Measurements from ENCODE around the gene MBOAT1.
"Not testable (repeated sequence)": the region's sequence is repeated elsewhere in the genome, so short reads cannot be mapped to it uniquely, and the experiment has no call there.

The MBOAT1 gene

DNA sequence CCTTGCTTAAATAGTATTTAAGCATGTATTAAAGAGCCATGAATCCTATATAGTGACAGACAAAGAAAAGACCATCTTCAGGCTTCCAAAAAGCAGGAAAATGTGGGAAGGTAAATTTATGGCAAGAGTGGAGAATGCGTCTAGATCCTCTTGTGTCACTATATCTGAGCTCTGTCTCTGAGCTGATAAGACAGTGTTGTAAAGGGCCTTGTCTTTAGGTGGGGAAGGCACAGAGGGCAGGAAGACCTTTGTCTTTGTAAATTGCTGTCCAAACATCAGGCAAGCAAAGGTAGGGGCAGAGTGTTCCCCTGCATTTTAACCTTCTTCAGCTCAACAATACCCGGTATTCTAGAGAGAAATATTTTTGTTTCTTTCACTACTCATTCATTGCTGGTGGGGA, 33.9 kb upstream of the MBOAT1 start:
- no peak for TF ChIP-seq POLR2AphosphoS5 (IDR thresholded peaks at IDR 0.05; ENCODE audit: low read depth, low read length)
- no peak for TF ChIP-seq POU2F2 (IDR thresholded peaks at IDR 0.05; ENCODE audit: low read depth, low read length)
- no peak for TF ChIP-seq SPI1 (IDR thresholded peaks at IDR 0.05; ENCODE audit: low read depth, low read length)
- no peak for TF ChIP-seq TAF1 (IDR thresholded peaks at IDR 0.05; ENCODE audit: low read depth, low read length)
- no peak for TF ChIP-seq PAX5 (IDR thresholded peaks at IDR 0.05; ENCODE audit: insufficient read depth, low read length, severe bottlenecking)
- no peak for TF ChIP-seq POLR2A (IDR thresholded peaks at IDR 0.05; ENCODE audit: low read depth, low read length)
- FAIRE-seq, result no peak
- no peak for DNase-seq (ENCODE audit: insufficient read length, low spot score)

DNA sequence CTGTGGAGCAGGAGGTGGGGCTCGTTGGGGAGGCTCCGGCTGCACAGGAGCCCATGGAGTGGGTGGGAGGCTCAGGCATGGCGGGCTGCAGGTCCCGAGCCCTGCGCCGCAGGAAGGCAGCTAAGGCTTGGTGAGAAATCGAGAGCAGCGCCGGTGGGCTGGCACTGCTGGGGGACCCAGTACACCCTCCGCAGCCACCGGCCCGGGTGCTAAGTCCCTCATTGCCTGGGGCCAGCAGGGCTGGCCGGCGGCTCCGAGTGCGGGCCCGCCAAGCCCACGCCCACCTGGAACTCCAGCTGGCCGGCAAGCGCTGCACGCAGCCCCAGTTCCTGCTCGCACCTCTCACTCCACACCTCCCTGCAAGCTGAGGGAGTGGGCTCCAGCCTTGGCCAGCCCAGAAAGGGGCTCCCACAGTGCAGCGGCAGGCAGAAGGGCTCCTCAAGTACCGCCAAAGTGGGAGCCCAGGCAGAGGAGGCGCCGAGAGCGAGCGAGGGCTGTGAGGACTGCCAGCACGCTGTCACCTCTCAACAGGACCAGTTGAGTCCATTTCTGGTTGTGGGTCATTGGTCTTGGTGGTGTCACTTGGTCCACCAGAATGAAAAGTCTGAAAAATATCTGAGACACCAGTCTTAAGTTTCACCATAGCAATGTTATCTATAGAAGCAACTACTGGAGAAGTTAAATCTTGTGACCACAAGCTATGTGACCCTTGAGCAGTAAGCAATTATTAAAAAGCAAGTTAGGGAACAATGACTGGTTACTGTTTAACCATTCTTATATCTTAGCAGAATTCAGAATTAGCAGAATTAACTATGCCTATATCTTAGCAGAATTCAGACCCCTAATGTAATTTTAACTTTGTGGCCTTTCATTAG, 32.8 kb upstream of the MBOAT1 start:
- DNase-seq (ENCODE audit: insufficient read length, low spot score); FAIRE-seq: not testable (repeated sequence)

DNA sequence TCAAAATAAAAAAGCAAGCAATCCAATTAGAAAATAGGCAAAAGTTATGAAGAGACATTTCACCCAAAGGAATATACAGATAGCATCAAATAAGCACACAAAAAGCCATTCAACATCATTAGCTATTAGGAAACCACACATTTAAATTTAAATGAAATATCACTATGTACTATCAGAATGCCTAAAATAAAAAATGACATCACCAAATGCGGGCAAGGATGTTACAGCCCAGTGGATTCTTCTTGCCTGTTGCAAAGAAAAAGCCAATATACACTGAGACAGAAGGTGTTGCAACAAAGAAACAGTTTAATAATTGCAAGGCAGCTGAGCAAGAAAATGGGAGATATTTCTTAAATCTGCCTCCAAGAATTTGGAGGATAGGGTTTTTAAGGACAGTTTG, 31.0 kb upstream of the MBOAT1 start:
- no peak for DNase-seq (ENCODE audit: insufficient read length, low spot score)
- TF ChIP-seq PAX5 (IDR thresholded peaks at IDR 0.05; ENCODE audit: insufficient read depth, low read length, severe bottlenecking) (no peak), POLR2A (IDR thresholded peaks at IDR 0.05; ENCODE audit: low read depth, low read length) (no peak), TAF1 (IDR thresholded peaks at IDR 0.05; ENCODE audit: low read depth, low read length) (no peak), POLR2AphosphoS5 (IDR thresholded peaks at IDR 0.05; ENCODE audit: low read depth, low read length) (no peak), POU2F2 (IDR thresholded peaks at IDR 0.05; ENCODE audit: low read depth, low read length) (no peak), SPI1 (IDR thresholded peaks at IDR 0.05; ENCODE audit: low read depth, low read length) (no peak)
- FAIRE-seq, result no peak

DNA sequence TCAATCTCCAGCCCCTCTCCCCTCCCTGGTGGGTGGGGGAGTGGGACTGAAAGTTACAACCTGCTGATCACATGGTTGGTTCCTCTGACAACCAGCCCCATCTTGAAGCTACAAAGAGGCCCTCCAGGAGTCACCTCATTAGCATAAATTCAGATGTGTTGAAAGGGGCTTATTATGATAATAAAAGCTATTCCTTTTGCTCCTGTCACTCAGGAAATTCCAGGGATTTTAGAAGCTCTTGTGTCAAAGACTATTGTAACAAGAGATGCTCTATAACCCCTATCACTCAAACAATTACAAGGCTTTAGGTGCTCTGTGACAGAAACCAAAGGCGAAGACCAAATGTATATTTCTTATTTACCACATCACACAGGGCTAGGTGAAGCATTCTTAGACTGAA, 30.1 kb upstream of the MBOAT1 start:
- FAIRE-seq, result no peak
- TF ChIP-seq SPI1 (IDR thresholded peaks at IDR 0.05; ENCODE audit: low read depth, low read length), result no peak
- TF ChIP-seq TAF1 (IDR thresholded peaks at IDR 0.05; ENCODE audit: low read depth, low read length), result no peak
- no peak for TF ChIP-seq POLR2A (IDR thresholded peaks at IDR 0.05; ENCODE audit: low read depth, low read length)

DNA sequence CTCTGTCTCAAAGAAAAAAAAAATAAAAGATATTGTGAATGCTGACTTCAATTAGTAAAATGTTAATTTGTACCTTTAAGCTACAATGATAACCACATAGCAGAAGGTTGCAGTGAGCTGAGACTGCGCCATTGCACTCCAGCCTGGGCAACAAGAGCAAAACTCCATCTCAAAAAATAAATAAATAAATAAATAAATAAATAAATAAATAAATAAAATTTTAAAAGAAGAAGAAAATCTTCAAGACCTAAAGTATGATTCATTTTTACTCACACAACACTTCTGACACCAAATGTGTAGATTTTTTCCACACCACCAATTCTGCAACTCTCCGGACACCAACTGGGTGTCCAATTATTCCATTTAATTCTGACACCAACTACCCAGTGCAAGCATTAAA, 28.8 kb upstream of the MBOAT1 start:
- TF ChIP-seq POLR2A (IDR thresholded peaks at IDR 0.05; ENCODE audit: low read depth, low read length) (no peak), POU2F2 (IDR thresholded peaks at IDR 0.05; ENCODE audit: low read depth, low read length) (no peak)
- FAIRE-seq, result no peak
- no peak for DNase-seq (ENCODE audit: insufficient read length, low spot score)

More for the DNA sequence above, 30.1 kb upstream of the MBOAT1 start:
- no peak for DNase-seq (ENCODE audit: insufficient read length, low spot score)

DNA sequence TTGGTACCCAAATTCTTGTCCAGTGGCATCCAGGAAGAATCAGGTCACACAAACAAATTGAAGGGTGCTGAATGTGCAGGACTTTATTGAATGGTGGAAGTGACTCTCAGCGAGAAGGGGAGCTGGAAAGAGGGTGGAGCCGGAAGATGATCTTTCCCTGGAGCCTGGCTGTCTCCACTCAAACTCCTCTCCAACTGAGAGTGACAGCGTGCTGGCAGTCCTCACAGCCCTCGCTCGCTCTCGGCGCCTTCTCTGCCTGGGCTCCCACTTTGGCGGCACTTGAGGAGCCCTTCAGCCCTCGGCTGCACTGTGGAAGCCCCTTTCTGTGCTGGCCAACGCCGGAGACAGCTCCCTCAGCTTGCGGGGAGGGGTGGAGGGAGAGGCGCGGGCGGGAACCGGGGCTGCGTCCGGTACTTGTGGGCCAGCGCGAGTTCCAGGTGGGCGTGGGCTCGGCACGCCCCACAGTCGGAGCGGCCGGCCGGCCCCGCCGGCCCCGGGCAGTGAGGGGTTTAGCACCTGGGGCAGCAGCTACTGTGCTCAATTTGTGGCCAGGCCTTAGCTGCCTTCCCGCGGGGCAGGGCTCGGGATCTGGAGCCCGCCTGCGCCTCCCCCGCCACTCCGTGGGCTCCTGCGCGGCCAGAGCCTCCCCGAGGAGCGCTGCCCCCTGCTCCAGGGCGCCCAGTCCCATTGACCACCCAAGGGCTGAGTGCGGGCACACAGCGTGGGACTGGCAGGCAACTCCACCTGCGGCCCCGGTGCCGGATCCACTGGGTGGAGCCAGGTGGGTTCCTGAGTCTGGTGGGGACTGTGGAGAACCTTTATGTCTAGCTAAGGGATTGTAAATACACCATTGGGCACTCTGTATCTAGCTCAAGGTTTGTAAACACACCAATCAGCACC, 26.7 kb upstream of the MBOAT1 start:
- DNase-seq (ENCODE audit: insufficient read length, low spot score), result no peak
- TF ChIP-seq PAX5 (IDR thresholded peaks at IDR 0.05; ENCODE audit: insufficient read depth, low read length, severe bottlenecking) (no peak), POLR2A (IDR thresholded peaks at IDR 0.05; ENCODE audit: low read depth, low read length) (no peak), POU2F2 (IDR thresholded peaks at IDR 0.05; ENCODE audit: low read depth, low read length) (no peak), TAF1 (IDR thresholded peaks at IDR 0.05; ENCODE audit: low read depth, low read length) (no peak), SPI1 (IDR thresholded peaks at IDR 0.05; ENCODE audit: low read depth, low read length) (no peak), POLR2AphosphoS5 (IDR thresholded peaks at IDR 0.05; ENCODE audit: low read depth, low read length) (no peak)
- FAIRE-seq, result no peak

DNA sequence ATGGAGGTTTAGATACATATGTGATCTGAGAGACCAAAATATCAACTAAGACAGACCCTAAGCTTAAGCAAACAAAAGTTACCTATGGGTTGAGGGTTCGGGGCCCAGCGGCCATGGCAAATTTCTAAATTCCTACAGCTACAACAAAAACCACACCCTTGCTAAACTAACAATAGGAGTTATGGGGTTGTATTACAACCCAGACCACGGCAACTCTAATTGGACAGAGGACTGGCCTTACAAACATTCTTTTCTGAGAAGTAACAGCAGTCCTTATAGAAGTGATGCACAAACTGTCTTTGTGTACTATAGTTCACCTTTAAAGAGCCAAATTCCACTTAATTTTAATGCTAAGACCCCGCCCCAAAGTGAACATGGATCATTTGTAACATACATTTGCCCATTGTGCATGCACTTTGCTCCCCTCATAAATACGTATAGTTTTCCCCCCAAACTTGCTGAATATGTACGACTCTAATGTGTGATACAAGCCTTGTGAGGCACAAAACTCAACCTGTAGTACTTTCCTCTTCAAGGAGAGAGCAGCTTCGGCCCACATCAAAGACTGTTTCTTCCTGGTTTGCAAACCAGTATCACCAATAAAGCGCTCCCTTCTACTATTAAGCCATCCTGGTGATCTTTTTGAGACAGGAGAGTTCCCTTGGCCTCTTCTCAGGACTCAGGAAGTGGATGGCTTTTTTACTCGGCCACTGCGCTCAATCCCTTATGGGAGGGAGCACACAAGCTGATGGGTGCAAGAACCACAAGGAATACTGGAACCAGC, 25.6 kb upstream of the MBOAT1 start:
- no peak for FAIRE-seq
- DNase-seq (ENCODE audit: insufficient read length, low spot score), result no peak
- TF ChIP-seq POLR2A (IDR thresholded peaks at IDR 0.05; ENCODE audit: low read depth, low read length), result no peak
- TF ChIP-seq PAX5 (IDR thresholded peaks at IDR 0.05; ENCODE audit: insufficient read depth, low read length, severe bottlenecking), result no peak

DNA sequence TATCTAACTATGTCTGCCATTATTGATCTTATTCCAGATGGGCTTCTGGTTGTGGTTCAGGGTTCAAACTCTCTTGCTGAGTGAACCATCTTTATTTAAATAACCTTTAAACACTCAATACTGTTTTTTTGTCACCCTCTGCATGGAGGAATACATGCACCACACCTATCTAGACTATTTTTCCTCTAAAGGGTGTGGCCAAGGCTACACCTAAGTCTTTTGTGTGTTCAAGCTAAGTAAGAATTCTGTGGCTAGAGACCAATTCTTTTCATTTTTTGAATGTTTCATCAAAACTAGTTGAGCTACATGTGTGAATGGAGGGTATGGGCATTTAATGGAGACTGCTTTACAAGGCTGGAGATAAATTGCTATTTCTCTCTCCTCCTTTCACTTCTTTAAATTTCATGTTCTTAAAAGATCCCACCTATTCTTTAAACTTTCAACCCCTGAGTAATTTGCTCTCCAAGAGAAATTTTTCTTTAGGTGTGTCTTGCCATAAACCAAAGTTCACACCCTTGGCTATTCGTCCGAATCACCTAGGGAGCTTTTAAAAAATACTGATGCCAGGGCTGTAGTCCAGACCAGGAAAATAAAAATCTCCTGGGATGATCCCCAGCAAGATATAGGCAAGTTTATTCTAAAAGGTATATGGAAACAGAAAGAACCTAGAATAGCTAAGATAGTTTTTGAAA, 24.8 kb upstream of the MBOAT1 start:
- TF ChIP-seq POLR2A (IDR thresholded peaks at IDR 0.05; ENCODE audit: low read depth, low read length), result no peak
- no peak for TF ChIP-seq SPI1 (IDR thresholded peaks at IDR 0.05; ENCODE audit: low read depth, low read length)
- TF ChIP-seq POLR2AphosphoS5 (IDR thresholded peaks at IDR 0.05; ENCODE audit: low read depth, low read length), result no peak
- no peak for TF ChIP-seq PAX5 (IDR thresholded peaks at IDR 0.05; ENCODE audit: insufficient read depth, low read length, severe bottlenecking)
- TF ChIP-seq TAF1 (IDR thresholded peaks at IDR 0.05; ENCODE audit: low read depth, low read length), result no peak
- no peak for TF ChIP-seq POU2F2 (IDR thresholded peaks at IDR 0.05; ENCODE audit: low read depth, low read length)
- DNase-seq (ENCODE audit: insufficient read length, low spot score) (no peak), FAIRE-seq (no peak)

DNA sequence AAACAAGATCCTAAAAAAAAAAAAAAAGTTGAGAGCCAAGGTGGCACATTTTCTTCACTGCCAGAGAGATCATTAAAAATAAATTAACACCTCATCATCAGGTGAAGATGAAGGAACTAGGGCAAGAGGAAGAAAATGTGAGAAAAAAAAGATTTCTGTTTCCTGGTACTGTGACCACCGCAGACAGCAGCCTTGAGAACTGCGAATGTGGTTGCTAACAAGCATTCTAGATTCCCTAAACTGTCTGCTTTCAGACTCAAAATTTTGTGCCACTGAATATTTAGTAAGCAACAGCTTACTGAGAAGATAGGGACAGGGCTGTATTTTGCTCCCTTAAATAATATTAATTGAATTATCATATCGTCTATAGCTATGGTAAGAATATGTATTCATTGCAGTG, 24.1 kb upstream of the MBOAT1 start:
- DNase-seq (ENCODE audit: insufficient read length, low spot score) (no peak), FAIRE-seq (no peak)
- TF ChIP-seq TAF1 (IDR thresholded peaks at IDR 0.05; ENCODE audit: low read depth, low read length), result no peak
- no peak for TF ChIP-seq POLR2A (IDR thresholded peaks at IDR 0.05; ENCODE audit: low read depth, low read length)
- TF ChIP-seq SPI1 (IDR thresholded peaks at IDR 0.05; ENCODE audit: low read depth, low read length), result no peak
- TF ChIP-seq POLR2AphosphoS5 (IDR thresholded peaks at IDR 0.05; ENCODE audit: low read depth, low read length), result no peak
- TF ChIP-seq PAX5 (IDR thresholded peaks at IDR 0.05; ENCODE audit: insufficient read depth, low read length, severe bottlenecking), result no peak
- no peak for TF ChIP-seq POU2F2 (IDR thresholded peaks at IDR 0.05; ENCODE audit: low read depth, low read length)
